ENCODE measurements around the gene TLL1.

The TLL1 gene

DNA sequence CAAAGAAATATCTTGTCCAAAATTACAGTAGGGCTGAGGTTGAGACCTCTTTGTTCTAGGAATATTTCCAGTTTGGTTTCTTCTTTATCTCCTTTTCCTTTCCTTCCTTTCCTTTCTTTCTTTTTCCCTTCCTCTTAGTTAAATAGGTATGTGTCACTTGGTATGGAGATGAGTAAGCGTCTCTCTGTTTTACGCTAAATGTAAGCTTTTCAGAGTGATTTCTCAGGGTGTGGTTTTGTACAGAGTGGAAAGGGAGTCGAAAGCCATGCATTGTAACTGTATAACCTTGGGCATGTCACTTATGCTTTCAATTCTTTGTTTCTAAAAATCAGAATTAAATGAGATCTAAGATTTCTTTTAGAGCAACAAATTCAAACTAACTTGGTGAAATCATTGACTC lies 54.8 kb downstream of the TLL1 start:
- no peaks in the 10 kb centered on the region for H3K4me1 ChIP-seq (ENCODE audit: control insufficient read depth, insufficient read depth, low read length, poor library complexity, severe bottlenecking)
- no peaks in the 10 kb centered on the region for H3K27me3 ChIP-seq (replicated peaks; ENCODE audit: control insufficient read depth, insufficient read depth, low read length, poor library complexity, severe bottlenecking)
- H3K36me3 ChIP-seq (ENCODE audit: control insufficient read depth, insufficient read depth, low read length): no peaks in the 10 kb centered on the region
- no peaks in the 10 kb centered on the region for H3K9me3 ChIP-seq (ENCODE audit: control insufficient read depth, low read length)
- H3K27ac ChIP-seq (ENCODE audit: insufficient read depth, low read length, poor library complexity, severe bottlenecking): no peak overlapping the region
- DNase-seq: no peak
- H3K4me3 ChIP-seq (ENCODE audit: insufficient read depth, low read depth, low read length, poor library complexity, severe bottlenecking): no peak overlapping the region

DNA sequence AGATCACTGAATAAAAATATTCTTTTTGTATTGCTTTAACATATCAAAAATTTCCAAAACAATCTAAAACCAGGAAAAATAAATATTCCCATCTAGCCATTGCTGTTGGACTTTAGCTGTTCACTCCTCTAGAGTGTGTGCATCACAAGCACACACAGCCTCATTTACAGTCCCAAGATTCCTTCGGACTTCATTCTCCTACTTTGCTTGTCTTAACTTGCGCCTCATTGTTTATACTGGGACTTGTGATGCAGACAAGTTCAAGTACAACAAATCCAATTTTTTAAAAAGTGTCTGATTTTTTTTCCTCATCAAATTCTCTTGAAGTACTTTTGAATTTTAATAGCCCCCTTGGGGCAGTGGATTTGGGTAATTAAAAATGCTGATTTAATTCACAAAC lies 55.6 kb downstream of the TLL1 start:
- DNase-seq: no peak
- Histone ChIP-seq H3K36me3 (ENCODE audit: control insufficient read depth, insufficient read depth, low read length) (no peaks in the 10 kb centered on the region), H3K27ac (ENCODE audit: insufficient read depth, low read length, poor library complexity, severe bottlenecking) (no peak overlapping the region), H3K4me1 (ENCODE audit: control insufficient read depth, insufficient read depth, low read length, poor library complexity, severe bottlenecking) (no peaks in the 10 kb centered on the region), H3K27me3 (replicated peaks; ENCODE audit: control insufficient read depth, insufficient read depth, low read length, poor library complexity, severe bottlenecking) (no peaks in the 10 kb centered on the region), H3K9me3 (ENCODE audit: control insufficient read depth, low read length) (no peaks in the 10 kb centered on the region), H3K4me3 (ENCODE audit: insufficient read depth, low read depth, low read length, poor library complexity, severe bottlenecking) (no peak overlapping the region)

DNA sequence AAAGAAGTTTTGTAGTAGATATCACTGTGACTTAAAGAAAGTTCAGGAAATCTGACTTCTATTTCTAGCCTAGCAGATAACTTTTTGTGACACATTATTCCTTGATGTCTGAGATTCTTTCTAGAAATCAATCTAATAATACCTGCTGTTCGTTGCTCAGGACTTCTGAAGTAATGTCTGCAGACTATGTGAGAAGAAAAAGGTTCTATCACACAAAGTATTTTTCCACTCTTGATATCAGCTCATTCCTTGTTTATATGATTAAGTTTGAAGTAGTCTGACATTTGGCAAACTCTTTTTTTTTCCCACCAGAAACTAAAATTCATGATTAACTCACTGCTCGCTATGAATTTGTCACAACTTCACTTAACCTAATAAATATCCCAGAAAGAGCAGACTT lies 56.6 kb downstream of the TLL1 start:
- Histone ChIP-seq H3K27me3 (replicated peaks; ENCODE audit: control insufficient read depth, insufficient read depth, low read length, poor library complexity, severe bottlenecking) (no peaks in the 10 kb centered on the region), H3K27ac (ENCODE audit: insufficient read depth, low read length, poor library complexity, severe bottlenecking) (no peak overlapping the region), H3K4me3 (ENCODE audit: insufficient read depth, low read depth, low read length, poor library complexity, severe bottlenecking) (no peak overlapping the region), H3K36me3 (ENCODE audit: control insufficient read depth, insufficient read depth, low read length) (no peaks in the 10 kb centered on the region), H3K4me1 (ENCODE audit: control insufficient read depth, insufficient read depth, low read length, poor library complexity, severe bottlenecking) (no peaks in the 10 kb centered on the region), H3K9me3 (ENCODE audit: control insufficient read depth, low read length) (no peaks in the 10 kb centered on the region)
- DNase-seq: no peak

DNA sequence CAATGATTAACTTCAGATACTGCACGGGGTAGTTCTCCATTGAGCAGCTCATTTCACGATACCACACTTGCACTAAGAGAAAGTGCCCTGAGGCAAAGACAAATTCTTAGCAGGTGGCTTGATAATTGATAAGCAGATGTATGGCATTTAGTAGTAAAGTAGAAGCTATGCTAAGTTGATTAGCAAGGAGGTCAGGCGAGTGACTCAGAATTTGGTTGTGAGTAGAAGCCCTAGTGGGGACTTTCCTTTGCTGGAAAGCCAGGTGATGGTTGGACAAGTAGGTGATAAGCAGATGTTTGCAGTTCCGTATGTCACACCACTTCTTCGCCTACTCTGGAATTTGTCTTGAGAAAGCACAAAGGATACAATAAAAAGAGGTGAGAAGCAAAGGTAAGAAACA lies 58.7 kb downstream of the TLL1 start:
- no peak overlapping the region for H3K27ac ChIP-seq (ENCODE audit: insufficient read depth, low read length, poor library complexity, severe bottlenecking)
- DNase-seq: no peak
- H3K4me1 ChIP-seq (ENCODE audit: control insufficient read depth, insufficient read depth, low read length, poor library complexity, severe bottlenecking): no peaks in the 10 kb centered on the region
- no peaks in the 10 kb centered on the region for H3K9me3 ChIP-seq (ENCODE audit: control insufficient read depth, low read length)
- no peaks in the 10 kb centered on the region for H3K27me3 ChIP-seq (replicated peaks; ENCODE audit: control insufficient read depth, insufficient read depth, low read length, poor library complexity, severe bottlenecking)
- H3K36me3 ChIP-seq (ENCODE audit: control insufficient read depth, insufficient read depth, low read length): no peaks in the 10 kb centered on the region
- H3K4me3 ChIP-seq (ENCODE audit: insufficient read depth, low read depth, low read length, poor library complexity, severe bottlenecking): no peak overlapping the region

DNA sequence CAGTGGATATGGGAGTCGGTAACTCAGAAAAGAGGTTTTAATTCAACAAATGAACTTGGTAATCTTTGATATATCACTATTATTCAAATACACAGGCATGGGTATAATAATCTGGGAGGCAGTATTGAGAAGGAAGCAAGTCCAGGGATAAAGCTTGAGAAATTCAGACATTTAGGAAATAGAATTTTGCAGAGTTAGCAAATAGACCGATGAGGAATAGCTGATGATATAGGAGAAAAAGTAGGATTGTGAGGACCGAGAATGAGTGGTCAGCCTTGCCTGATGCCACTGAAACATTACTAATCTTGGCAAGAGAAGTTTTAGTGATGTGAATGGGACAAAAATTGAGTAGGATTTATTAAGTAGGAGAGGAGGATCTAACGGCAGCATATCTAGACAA lies 71.9 kb downstream of the TLL1 start:
- DNase-seq: no peak
- Histone ChIP-seq H3K27me3 (replicated peaks; ENCODE audit: control insufficient read depth, insufficient read depth, low read length, poor library complexity, severe bottlenecking) (no peaks in the 10 kb centered on the region), H3K4me3 (ENCODE audit: insufficient read depth, low read depth, low read length, poor library complexity, severe bottlenecking) (no peak overlapping the region), H3K4me1 (ENCODE audit: control insufficient read depth, insufficient read depth, low read length, poor library complexity, severe bottlenecking) (no peaks in the 10 kb centered on the region), H3K9me3 (ENCODE audit: control insufficient read depth, low read length) (no peaks in the 10 kb centered on the region), H3K27ac (ENCODE audit: insufficient read depth, low read length, poor library complexity, severe bottlenecking) (no peak overlapping the region), H3K36me3 (ENCODE audit: control insufficient read depth, insufficient read depth, low read length) (no peaks in the 10 kb centered on the region)

DNA sequence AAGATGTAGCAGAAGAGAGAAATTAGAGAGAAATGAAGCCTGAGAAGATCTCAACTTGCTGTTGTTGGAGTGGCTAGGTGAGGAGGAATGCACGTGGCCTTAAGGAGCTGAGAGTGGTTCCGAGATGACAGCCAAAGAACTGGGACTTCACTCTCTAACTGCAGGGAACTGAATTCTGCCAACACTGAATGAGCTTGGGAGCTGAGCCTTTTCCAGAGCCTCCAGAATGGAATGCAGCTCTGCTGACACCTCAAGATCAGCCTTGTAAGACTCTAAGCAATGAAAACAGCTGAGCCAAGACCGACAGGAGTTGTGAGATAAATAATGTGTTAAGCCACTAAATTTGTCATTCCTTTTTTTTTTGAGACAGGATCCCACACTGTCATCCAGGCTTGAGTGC lies 73.0 kb downstream of the TLL1 start:
- no peak for DNase-seq
- Histone ChIP-seq H3K4me3 (ENCODE audit: insufficient read depth, low read depth, low read length, poor library complexity, severe bottlenecking) (no peak overlapping the region), H3K27ac (ENCODE audit: insufficient read depth, low read length, poor library complexity, severe bottlenecking) (no peak overlapping the region), H3K4me1 (ENCODE audit: control insufficient read depth, insufficient read depth, low read length, poor library complexity, severe bottlenecking) (no peaks in the 10 kb centered on the region), H3K9me3 (ENCODE audit: control insufficient read depth, low read length) (no peaks in the 10 kb centered on the region), H3K27me3 (replicated peaks; ENCODE audit: control insufficient read depth, insufficient read depth, low read length, poor library complexity, severe bottlenecking) (no peaks in the 10 kb centered on the region), H3K36me3 (ENCODE audit: control insufficient read depth, insufficient read depth, low read length) (no peaks in the 10 kb centered on the region)

DNA sequence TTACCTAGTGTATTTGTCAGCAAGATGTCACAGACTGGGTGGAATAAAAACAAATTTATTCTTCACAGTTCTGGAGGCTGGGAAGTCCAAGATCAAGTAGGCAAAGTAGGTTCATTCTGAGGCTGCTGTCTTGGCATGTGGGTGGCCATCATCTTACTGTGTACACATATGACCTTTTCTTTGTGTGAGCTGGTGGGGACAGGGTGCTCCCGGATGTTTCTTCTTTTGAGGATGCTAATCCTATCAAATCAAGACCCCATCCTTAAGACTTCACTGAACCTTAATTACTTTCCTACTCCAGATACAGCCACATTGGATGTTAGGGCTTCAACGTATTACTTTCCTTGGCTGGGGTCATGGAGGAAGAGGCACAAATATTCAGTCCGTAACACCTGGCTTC lies 74.0 kb downstream of the TLL1 start:
- Histone ChIP-seq H3K4me1 (ENCODE audit: control insufficient read depth, insufficient read depth, low read length, poor library complexity, severe bottlenecking) (no peaks in the 10 kb centered on the region), H3K9me3 (ENCODE audit: control insufficient read depth, low read length) (no peaks in the 10 kb centered on the region), H3K27ac (ENCODE audit: insufficient read depth, low read length, poor library complexity, severe bottlenecking) (no peak overlapping the region), H3K4me3 (ENCODE audit: insufficient read depth, low read depth, low read length, poor library complexity, severe bottlenecking) (no peak overlapping the region), H3K27me3 (replicated peaks; ENCODE audit: control insufficient read depth, insufficient read depth, low read length, poor library complexity, severe bottlenecking) (no peaks in the 10 kb centered on the region), H3K36me3 (ENCODE audit: control insufficient read depth, insufficient read depth, low read length) (no peaks in the 10 kb centered on the region)
- DNase-seq: no peak

DNA sequence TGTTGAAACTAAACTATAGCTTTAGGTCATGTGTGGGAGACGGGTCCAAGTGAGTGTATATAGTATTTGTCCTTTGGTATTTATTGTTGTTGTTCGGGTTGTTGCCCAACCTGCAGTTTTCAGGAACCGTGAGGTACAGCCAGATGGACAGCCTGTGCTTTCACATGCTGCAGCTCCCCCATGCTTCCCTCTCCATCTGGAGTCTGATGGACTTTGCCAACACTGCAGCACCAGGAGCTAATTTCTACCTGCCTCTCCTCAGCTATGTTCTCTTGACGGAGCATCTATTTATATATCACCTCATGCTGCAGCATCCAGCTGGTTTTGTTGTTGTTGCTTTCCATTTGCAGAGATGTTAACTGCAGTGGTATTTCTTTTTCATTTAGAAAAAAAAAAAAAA lies 80.1 kb downstream of the TLL1 start:
- H3K4me3 ChIP-seq (ENCODE audit: insufficient read depth, low read depth, low read length, poor library complexity, severe bottlenecking): no peak overlapping the region
- no peaks in the 10 kb centered on the region for H3K27me3 ChIP-seq (replicated peaks; ENCODE audit: control insufficient read depth, insufficient read depth, low read length, poor library complexity, severe bottlenecking)
- H3K36me3 ChIP-seq (ENCODE audit: control insufficient read depth, insufficient read depth, low read length): no peaks in the 10 kb centered on the region
- no peak overlapping the region for H3K27ac ChIP-seq (ENCODE audit: insufficient read depth, low read length, poor library complexity, severe bottlenecking)
- H3K9me3 ChIP-seq (ENCODE audit: control insufficient read depth, low read length): no peaks in the 10 kb centered on the region
- no peaks in the 10 kb centered on the region for H3K4me1 ChIP-seq (ENCODE audit: control insufficient read depth, insufficient read depth, low read length, poor library complexity, severe bottlenecking)
- no peak for DNase-seq

DNA sequence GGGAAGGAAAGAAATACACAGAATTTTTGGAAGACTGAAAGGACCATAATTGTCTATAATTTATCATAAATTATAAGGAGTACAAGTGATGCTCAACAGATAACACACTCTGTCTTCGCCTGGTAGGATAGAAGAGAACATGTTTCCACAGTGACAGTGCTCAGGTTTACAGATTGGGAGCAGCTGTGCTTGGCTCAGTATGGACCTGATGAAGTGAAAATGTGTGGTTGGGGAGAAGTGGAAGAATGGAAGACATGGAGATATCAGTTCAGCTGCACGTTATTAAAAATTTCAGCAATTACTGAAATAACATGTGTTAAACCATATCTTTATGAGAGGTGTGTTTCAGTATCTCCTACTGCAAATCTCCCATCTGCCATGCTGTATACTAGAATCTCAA lies 90.6 kb downstream of the TLL1 start:
- no peak overlapping the region for H3K27ac ChIP-seq (ENCODE audit: insufficient read depth, low read length, poor library complexity, severe bottlenecking)
- no peaks in the 10 kb centered on the region for H3K4me1 ChIP-seq (ENCODE audit: control insufficient read depth, insufficient read depth, low read length, poor library complexity, severe bottlenecking)
- no peak for DNase-seq
- no peaks in the 10 kb centered on the region for H3K36me3 ChIP-seq (ENCODE audit: control insufficient read depth, insufficient read depth, low read length)
- H3K9me3 ChIP-seq (ENCODE audit: control insufficient read depth, low read length): no peaks in the 10 kb centered on the region
- H3K4me3 ChIP-seq (ENCODE audit: insufficient read depth, low read depth, low read length, poor library complexity, severe bottlenecking): no peak overlapping the region
- no peaks in the 10 kb centered on the region for H3K27me3 ChIP-seq (replicated peaks; ENCODE audit: control insufficient read depth, insufficient read depth, low read length, poor library complexity, severe bottlenecking)

DNA sequence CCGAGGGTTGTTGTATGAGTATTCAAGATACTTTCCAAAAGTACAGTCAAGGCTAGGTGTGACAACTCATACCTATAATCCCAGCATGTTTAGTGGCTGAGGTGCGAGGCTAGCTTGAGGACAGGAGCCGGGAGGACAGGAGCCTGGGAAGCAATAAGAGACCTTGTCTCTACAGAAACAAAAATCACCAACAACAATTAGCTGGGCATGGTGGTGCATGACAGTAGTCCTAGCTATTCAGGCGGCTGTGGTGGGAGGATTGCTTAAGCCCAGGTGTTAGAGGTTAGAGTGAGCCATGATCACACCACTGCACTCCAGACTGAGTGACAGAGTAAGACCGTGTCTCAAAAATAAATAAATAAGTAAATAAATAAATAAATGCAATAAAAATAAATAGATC lies 91.6 kb downstream of the TLL1 start:
- Histone ChIP-seq H3K36me3 (ENCODE audit: control insufficient read depth, insufficient read depth, low read length) (no peaks in the 10 kb centered on the region), H3K4me3 (ENCODE audit: insufficient read depth, low read depth, low read length, poor library complexity, severe bottlenecking) (no peak overlapping the region), H3K27me3 (replicated peaks; ENCODE audit: control insufficient read depth, insufficient read depth, low read length, poor library complexity, severe bottlenecking) (no peaks in the 10 kb centered on the region), H3K4me1 (ENCODE audit: control insufficient read depth, insufficient read depth, low read length, poor library complexity, severe bottlenecking) (no peaks in the 10 kb centered on the region), H3K27ac (ENCODE audit: insufficient read depth, low read length, poor library complexity, severe bottlenecking) (no peak overlapping the region), H3K9me3 (ENCODE audit: control insufficient read depth, low read length) (no peaks in the 10 kb centered on the region)
- DNase-seq: no peak

DNA sequence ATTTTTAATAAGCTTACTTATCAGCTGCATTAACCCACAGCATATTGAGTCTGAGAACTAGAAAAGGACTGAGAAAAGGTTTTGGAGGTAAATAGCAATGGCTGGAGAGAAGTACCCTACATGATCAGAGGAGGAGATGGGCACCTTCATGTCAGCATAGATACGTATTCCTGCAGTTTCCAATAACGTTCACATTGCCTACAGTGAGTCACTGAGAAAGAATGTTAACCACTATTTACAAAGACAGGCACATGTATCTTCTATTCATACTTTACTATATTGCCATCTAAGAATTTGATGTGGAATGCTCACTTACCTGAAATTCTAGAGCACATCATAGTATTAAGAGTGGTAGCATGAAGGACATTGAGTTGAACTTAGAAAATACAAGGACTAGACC lies 92.5 kb downstream of the TLL1 start:
- no peak overlapping the region for H3K27ac ChIP-seq (ENCODE audit: insufficient read depth, low read length, poor library complexity, severe bottlenecking)

More for the DNA sequence above, 92.5 kb downstream of the TLL1 start:
- Histone ChIP-seq H3K27me3 (replicated peaks; ENCODE audit: control insufficient read depth, insufficient read depth, low read length, poor library complexity, severe bottlenecking) (no peaks in the 10 kb centered on the region), H3K4me3 (ENCODE audit: insufficient read depth, low read depth, low read length, poor library complexity, severe bottlenecking) (no peak overlapping the region), H3K4me1 (ENCODE audit: control insufficient read depth, insufficient read depth, low read length, poor library complexity, severe bottlenecking) (no peaks in the 10 kb centered on the region), H3K9me3 (ENCODE audit: control insufficient read depth, low read length) (no peaks in the 10 kb centered on the region), H3K36me3 (ENCODE audit: control insufficient read depth, insufficient read depth, low read length) (no peaks in the 10 kb centered on the region)
- DNase-seq: no peak

Data from effector memory CD4-positive, alpha-beta T cell (primary cell).